ENCODE measurements around the gene CGREF1.

DNA sequence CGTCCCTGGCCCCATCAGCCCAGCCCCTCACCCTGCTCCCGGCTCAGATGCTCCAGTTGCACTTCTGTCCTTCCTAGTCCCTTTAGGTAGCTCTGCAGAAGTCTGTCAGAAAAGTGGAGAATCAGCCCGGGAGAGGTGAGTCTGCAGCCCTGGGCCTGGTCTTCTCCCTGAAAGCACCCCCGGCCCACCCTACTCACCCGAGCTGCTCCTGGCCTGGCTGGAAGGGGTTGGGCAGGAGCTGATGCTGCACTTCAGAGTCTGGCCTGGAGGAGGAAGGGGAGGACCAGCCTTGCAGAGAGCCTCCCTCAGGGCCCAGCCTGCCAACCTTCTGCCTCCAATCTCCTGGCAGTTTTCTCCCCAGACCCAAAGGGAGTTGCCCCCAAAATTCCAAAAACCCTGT lies 16.6 kb downstream of the CGREF1 start:
- TF ChIP-seq, protein P1, sequence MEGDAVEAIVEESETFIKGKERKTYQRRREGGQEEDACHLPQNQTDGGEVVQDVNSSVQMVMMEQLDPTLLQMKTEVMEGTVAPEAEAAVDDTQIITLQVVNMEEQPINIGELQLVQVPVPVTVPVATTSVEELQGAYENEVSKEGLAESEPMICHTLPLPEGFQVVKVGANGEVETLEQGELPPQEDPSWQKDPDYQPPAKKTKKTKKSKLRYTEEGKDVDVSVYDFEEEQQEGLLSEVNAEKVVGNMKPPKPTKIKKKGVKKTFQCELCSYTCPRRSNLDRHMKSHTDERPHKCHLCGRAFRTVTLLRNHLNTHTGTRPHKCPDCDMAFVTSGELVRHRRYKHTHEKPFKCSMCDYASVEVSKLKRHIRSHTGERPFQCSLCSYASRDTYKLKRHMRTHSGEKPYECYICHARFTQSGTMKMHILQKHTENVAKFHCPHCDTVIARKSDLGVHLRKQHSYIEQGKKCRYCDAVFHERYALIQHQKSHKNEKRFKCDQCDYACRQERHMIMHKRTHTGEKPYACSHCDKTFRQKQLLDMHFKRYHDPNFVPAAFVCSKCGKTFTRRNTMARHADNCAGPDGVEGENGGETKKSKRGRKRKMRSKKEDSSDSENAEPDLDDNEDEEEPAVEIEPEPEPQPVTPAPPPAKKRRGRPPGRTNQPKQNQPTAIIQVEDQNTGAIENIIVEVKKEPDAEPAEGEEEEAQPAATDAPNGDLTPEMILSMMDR (conservative IDR thresholded peaks at IDR 0.05 in 1 of 2, IDR thresholded peaks at IDR 0.05 in 1 of 2; ENCODE audit: extremely low read depth in 1 of 2, insufficient read depth in 1 of 2, low read depth in 1 of 2, low read length in 2 of 2), result no peak
- TF ChIP-seq EZH2 (IDR thresholded peaks at IDR 0.05; ENCODE audit: borderline replicate concordance, low read length), result no peak

Measured in mammary epithelial cell (primary cell).